ENCODE data around the gene SLC22A23.

GRCh38 chr6:3303795-3304411, 152.9 kb downstream of the SLC22A23 start:
- TF ChIP-seq EZH2 (IDR thresholded peaks at IDR 0.05) (no peak), POLR2AphosphoS5 (IDR thresholded peaks at IDR 0.05; ENCODE audit: borderline replicate concordance, low read depth, low read length) (no peak)

Measured in SK-N-MC (cell line).